Activated naive CD8-positive, alpha-beta T cell treated with anti-CD3 and anti-CD28 coated beads for 36 hours (primary cell): Measurements from ENCODE around the gene MFAP2. TPM values are rescaled to one million over a fixed set of nuclear protein-coding genes. Genes with fewer than 3 reads are reported as not detected.

ENCODE experiments used
- DNase-seq: peaks from one replicate; pipeline ENCODE4 v3.0.0; 2021
- H3K27ac Mint-ChIP-seq: one replicate; pipeline ENCODE4 v1.8.0; 2022; ENCODE audit warnings: mild to moderate bottlenecking, moderate library complexity, mixed read lengths
- H3K27me3 Mint-ChIP-seq: one replicate; pipeline ENCODE4 v1.8.0; 2022; ENCODE audit warnings: mild to moderate bottlenecking, mixed read lengths
- H3K36me3 Mint-ChIP-seq: one replicate; pipeline ENCODE4 v1.8.0; 2021; ENCODE audit warnings: mild to moderate bottlenecking, mixed read lengths
- H3K4me1 Mint-ChIP-seq: one replicate; pipeline ENCODE4 v1.8.0; 2021; ENCODE audit warnings: mixed read lengths
- H3K4me3 Mint-ChIP-seq: one replicate; pipeline ENCODE4 v1.8.0; 2022; ENCODE audit warnings: mild to moderate bottlenecking, moderate library complexity, mixed read lengths
- H3K9me3 Mint-ChIP-seq: one replicate; pipeline ENCODE4 v1.8.0; 2022; ENCODE audit warnings: mixed read lengths
- total RNA-seq, 2 experiments: library from RNA; stranded (reverse); gene quantifications; one replicate each; pipeline ENCODE4 v1.2.3, GENCODE V29; 2021

Gene MFAP2
- total RNA-seq, 2 experiments from 2014 or later: not detected

DNA sequence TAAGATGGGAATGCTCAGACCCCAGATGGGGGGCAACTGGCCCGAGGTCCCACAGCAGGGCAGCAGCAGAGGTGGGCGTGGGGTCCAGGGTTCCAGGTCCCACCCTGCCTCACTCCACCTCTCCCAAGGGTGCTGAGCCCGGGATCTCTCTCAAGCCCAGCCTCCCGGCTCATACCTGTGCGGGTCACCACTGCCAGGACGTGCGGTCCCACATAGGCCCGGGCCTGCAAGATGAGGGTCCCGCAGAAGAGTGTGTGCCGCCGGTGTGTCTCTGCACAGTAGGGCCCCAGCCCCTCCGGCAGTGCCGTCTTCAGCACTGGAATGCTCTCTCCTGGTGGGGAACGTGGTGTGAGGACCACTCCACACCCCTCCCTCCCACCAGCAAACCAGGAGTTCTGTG, 16.4 kb upstream of the MFAP2 start:
- H3K4me3 Mint-ChIP-seq: no peak overlapping the region
- H3K9me3 Mint-ChIP-seq: no peaks in the 10 kb centered on the region
- DNase-seq: no peak
- H3K4me1 Mint-ChIP-seq: no peaks in the 10 kb centered on the region
- no peak overlapping the region for H3K27ac Mint-ChIP-seq
- no peaks in the 10 kb centered on the region for H3K27me3 Mint-ChIP-seq
- peaks cover 6% of the 10 kb centered on the region for H3K36me3 Mint-ChIP-seq

GRCh38 chr1:16993521-16994038, 13.2 kb upstream of the MFAP2 start:
- no peaks in the 10 kb centered on the region for H3K9me3 Mint-ChIP-seq
- H3K27me3 Mint-ChIP-seq: no peaks in the 10 kb centered on the region
- H3K36me3 Mint-ChIP-seq: peaks cover 3% of the 10 kb centered on the region
- H3K27ac Mint-ChIP-seq: no peak overlapping the region
- DNase-seq: no peak
- H3K4me3 Mint-ChIP-seq: no peak overlapping the region
- no peaks in the 10 kb centered on the region for H3K4me1 Mint-ChIP-seq

DNA sequence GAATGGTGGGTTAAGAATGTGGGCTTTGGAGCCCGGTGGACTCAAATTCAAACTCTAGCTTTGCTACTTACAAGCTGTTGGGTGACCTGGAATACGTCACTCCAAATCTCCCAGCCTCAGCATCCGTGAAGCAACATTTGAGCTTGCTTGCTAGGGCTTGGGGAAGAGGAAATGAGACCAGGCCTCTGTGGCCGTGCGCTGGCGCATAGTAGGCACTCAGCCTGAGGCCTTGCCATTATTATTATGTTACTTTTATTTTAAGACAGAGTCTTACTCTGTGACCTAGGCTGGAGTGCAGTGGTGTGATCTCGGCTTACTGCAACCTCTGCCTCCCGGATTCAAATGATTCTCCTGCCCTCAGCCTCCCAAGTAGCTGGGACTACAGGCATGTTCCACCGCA, 12.3 kb upstream of the MFAP2 start:
- no peaks in the 10 kb centered on the region for H3K4me1 Mint-ChIP-seq
- H3K27me3 Mint-ChIP-seq: no peaks in the 10 kb centered on the region
- no peak for DNase-seq
- no peak overlapping the region for H3K4me3 Mint-ChIP-seq
- no peaks in the 10 kb centered on the region for H3K9me3 Mint-ChIP-seq
- H3K27ac Mint-ChIP-seq: no peak overlapping the region
- peaks cover 3% of the 10 kb centered on the region for H3K36me3 Mint-ChIP-seq

DNA sequence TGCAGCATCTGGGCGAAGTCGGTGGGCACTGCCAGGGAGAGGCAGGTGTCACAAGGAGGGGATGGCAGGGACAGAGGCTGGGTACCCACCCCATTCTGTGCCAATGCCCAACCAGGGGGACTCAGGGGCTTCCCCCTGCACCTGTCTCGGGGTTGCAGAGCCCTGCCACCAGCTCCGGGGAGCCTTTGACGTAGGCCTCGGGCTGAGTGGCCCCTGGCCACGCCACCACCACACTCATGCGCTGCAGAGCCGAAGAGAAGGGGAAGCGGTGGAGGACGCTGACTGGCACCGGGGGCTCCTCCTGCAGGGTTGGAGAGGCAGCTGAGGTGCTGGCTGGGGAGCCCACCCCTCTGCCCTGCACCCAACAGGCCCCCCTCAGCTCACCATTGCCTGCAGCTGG, 11.7 kb upstream of the MFAP2 start:
- H3K9me3 Mint-ChIP-seq: no peaks in the 10 kb centered on the region
- H3K27me3 Mint-ChIP-seq: no peaks in the 10 kb centered on the region
- no peak for DNase-seq
- no peaks in the 10 kb centered on the region for H3K4me1 Mint-ChIP-seq
- no peak overlapping the region for H3K27ac Mint-ChIP-seq
- H3K4me3 Mint-ChIP-seq: no peak overlapping the region
- H3K36me3 Mint-ChIP-seq: peaks cover 3% of the 10 kb centered on the region

GRCh38 chr1:16991571-16991970, 11.2 kb upstream of the MFAP2 start:
- no peaks in the 10 kb centered on the region for H3K4me1 Mint-ChIP-seq
- no peaks in the 10 kb centered on the region for H3K9me3 Mint-ChIP-seq
- no peak overlapping the region for H3K27ac Mint-ChIP-seq
- H3K4me3 Mint-ChIP-seq: no peak overlapping the region
- peaks cover 3% of the 10 kb centered on the region for H3K36me3 Mint-ChIP-seq
- DNase-seq: no peak
- no peaks in the 10 kb centered on the region for H3K27me3 Mint-ChIP-seq

DNA sequence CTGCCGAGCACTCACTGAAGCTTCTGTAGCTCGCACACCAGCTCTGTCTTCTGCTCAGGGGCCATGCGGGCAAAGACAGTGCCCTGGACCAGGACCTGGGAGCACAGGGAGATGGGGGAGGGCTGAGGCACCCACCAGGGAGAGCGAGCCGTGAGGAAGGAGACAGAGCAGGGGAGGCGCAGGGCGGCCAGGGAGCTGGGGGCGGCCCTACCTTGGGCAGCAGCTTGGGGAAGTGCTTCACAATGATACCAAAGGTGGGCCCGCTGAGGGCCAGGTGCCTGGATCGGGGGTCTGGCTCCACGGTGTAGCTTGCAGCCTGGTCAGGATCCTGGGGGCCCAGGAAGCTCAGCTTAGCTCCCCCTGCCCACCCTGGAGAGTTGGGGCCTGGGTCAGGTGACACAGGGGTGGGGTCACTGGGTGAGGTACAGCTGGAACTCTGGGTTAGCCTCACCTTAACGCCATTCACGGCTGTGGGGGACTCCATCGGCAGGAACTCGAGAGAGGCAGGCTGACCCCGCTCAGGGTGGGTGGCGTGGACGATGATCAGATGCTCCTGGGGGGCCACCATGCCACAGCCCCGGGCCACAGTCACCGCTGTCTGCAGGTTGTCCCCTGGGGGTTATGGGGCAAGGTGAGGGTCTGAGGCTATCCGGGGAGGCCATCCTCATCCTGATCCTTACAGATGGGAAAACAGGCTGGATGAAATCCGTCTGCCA, 9.4 kb upstream of the MFAP2 start:
- Mint-ChIP-seq H3K27me3 (no peaks in the 10 kb centered on the region), H3K36me3 (peaks cover 5% of the 10 kb centered on the region)

GRCh38 chr1:16988210-16988609, 7.8 kb upstream of the MFAP2 start:
- Mint-ChIP-seq H3K36me3 (peaks cover 4% of the 10 kb centered on the region), H3K27me3 (peaks cover 3% of the 10 kb centered on the region)
- DNase-seq: no peak

More for the DNA sequence above, 9.4 kb upstream of the MFAP2 start:
- no peak overlapping the region for H3K4me3 Mint-ChIP-seq
- no peak overlapping the region for H3K27ac Mint-ChIP-seq
- H3K9me3 Mint-ChIP-seq: no peaks in the 10 kb centered on the region
- DNase-seq: no peak
- no peaks in the 10 kb centered on the region for H3K4me1 Mint-ChIP-seq

DNA sequence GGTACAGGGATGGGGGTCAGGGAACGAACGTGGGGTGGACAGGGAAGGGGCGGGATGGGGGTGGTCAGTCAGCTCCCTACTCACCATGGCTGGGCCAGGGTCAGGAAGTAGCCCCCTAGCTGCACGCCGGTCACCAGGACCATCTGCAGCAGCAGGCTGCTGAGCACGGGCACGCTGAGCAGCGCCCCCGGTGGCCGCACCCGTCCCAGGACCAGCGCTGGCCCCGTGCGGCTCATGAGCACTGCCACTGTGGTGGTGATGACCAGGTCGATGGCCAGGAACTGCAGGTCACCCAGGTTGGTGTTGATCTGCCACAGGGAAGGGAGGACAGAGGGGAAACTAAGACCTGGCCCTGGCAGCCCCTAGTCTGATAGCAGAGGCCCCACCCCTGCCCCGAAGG, 6.5 kb upstream of the MFAP2 start:
- peaks cover 4% of the 10 kb centered on the region for H3K36me3 Mint-ChIP-seq
- DNase-seq: no peak
- H3K9me3 Mint-ChIP-seq: no peaks in the 10 kb centered on the region
- no peak overlapping the region for H3K27ac Mint-ChIP-seq
- H3K27me3 Mint-ChIP-seq: peaks cover 10% of the 10 kb centered on the region
- H3K4me1 Mint-ChIP-seq: no peaks in the 10 kb centered on the region
- H3K4me3 Mint-ChIP-seq: no peak overlapping the region

More at GRCh38 chr1:16988210-16988609, 7.8 kb upstream of the MFAP2 start:
- Mint-ChIP-seq H3K27ac (no peak overlapping the region), H3K4me1 (no peaks in the 10 kb centered on the region), H3K9me3 (no peaks in the 10 kb centered on the region), H3K4me3 (no peak overlapping the region)

DNA sequence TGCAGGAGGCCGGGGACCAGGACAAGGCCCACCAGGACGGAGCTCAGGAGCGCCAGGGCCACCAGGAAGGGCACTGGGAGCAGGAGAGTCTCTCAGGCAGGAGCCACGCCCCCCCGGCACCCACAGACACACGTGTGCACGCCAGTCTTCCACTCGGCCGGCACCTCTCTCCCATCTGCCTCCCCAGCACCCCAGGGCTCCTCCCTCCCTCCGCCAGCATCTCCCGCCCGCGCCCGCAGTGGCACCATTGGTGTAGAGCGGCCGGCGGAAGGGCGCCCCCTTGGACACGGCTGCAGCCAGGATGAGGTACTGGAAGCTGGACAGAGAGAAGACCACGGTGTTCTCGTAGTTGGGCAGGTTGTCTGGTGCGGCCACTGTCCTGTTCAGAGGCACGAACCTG, 6.1 kb upstream of the MFAP2 start:
- Mint-ChIP-seq H3K9me3 (no peaks in the 10 kb centered on the region), H3K27ac (no peak overlapping the region), H3K4me3 (no peak overlapping the region), H3K4me1 (no peaks in the 10 kb centered on the region), H3K36me3 (peaks cover 4% of the 10 kb centered on the region), H3K27me3 (peaks cover 12% of the 10 kb centered on the region)
- DNase-seq: no peak

DNA sequence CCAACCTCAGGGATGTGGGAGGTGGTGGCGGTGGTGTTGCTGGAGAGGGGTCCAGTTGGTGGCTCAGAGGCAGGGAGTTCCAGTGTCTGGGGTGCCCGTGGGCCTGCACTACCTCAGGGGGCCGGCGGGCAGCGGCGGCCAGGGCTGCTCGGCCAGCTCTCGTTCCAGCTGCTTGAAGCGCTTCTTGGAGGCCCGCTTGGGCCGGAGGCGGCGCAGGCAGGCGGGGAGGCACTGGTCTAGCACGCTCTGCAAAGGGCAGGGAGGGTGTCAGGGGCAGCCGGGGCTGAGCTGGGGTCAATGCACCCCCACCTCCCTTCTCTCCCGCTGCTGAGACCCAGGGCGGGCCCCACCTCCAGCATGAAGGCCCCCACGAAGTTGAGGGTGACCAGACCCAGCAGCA, 5.7 kb upstream of the MFAP2 start:
- H3K9me3 Mint-ChIP-seq: no peaks in the 10 kb centered on the region
- peaks cover 4% of the 10 kb centered on the region for H3K36me3 Mint-ChIP-seq
- H3K4me3 Mint-ChIP-seq: no peak overlapping the region
- no peaks in the 10 kb centered on the region for H3K4me1 Mint-ChIP-seq
- peaks cover 16% of the 10 kb centered on the region for H3K27me3 Mint-ChIP-seq
- DNase-seq: no peak
- no peak overlapping the region for H3K27ac Mint-ChIP-seq

GRCh38 chr1:16984717-16985116, 4.3 kb upstream of the MFAP2 start:
- H3K36me3 Mint-ChIP-seq: peaks cover 4% of the 10 kb centered on the region
- no peak for DNase-seq
- H3K27ac Mint-ChIP-seq: no peak overlapping the region
- H3K27me3 Mint-ChIP-seq: peaks cover 28% of the 10 kb centered on the region
- no peak overlapping the region for H3K4me3 Mint-ChIP-seq
- H3K4me1 Mint-ChIP-seq: peaks cover 3% of the 10 kb centered on the region
- H3K9me3 Mint-ChIP-seq: no peaks in the 10 kb centered on the region

- Mint-ChIP-seq H3K4me1 (peaks cover 3% of the 10 kb centered on the region), H3K36me3 (peaks cover 4% of the 10 kb centered on the region), H3K27ac (no peak overlapping the region), H3K4me3 (no peak overlapping the region), H3K27me3 (peaks cover 32% of the 10 kb centered on the region), H3K9me3 (no peaks in the 10 kb centered on the region)
- no peak for DNase-seq
Measured at GRCh38 chr1:16983649-16984048, 3.2 kb upstream of the MFAP2 start.

DNA sequence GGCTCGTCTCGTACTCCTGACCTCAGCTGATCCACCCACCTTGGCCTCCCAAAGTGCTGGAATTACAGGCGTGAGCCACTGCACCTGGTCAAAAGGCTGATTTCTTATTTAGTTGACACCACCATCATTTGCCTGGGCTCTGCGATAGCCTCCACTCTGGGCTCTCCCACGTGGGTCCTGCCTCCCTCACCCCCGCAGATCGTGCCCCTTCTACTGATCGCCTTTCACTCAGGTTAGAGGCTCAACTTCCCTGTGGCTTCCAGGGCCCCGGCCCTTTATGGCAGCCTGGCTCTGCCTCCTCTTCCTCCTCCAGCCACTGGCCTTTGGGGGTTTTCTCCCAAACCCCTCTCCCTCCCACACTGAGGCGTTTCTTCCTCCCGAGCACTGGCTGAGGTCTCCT, 2.5 kb upstream of the MFAP2 start:
- Mint-ChIP-seq H3K27me3 (peaks cover 32% of the 10 kb centered on the region), H3K36me3 (peaks cover 4% of the 10 kb centered on the region), H3K9me3 (no peaks in the 10 kb centered on the region), H3K4me3 (no peak overlapping the region), H3K27ac (no peak overlapping the region), H3K4me1 (peaks cover 3% of the 10 kb centered on the region)
- DNase-seq: no peak

DNA sequence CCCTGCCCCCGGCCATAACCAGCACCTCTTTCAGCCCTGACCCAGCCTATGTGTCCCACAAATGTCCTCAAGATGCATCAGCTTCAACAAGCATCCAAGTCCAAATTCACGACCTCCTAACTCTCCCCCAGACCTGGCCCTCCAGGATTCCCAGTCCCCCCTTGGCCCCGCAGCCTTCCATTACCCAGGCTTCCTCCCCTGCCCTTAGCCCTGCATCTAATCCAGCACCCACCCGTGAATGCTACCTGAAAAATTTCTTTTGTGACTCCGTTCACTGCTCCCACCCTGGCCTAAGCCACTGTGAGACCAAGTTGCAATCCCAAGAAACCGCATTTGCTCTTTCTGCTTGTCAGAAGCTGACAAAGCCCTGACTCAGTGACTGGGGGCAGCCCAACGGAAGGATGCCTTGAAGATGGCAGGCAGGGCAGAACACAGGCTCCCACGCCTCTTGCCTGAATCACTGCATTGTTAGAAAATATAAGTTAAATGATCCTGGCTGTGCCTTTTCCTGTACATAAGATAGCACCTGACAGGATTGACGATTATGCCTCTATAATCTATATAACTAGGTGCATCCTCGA, 939 bp upstream of the MFAP2 start:
- no peaks in the 10 kb centered on the region for H3K9me3 Mint-ChIP-seq

GRCh38 chr1:16979475-16980327, 719 bp downstream of the MFAP2 start:
- H3K4me1 Mint-ChIP-seq: peaks cover 3% of the 10 kb centered on the region
- no peaks in the 10 kb centered on the region for H3K36me3 Mint-ChIP-seq
- no peak for DNase-seq
- H3K9me3 Mint-ChIP-seq: no peaks in the 10 kb centered on the region
- no peak overlapping the region for H3K27ac Mint-ChIP-seq
- H3K27me3 Mint-ChIP-seq: peaks cover 32% of the 10 kb centered on the region
- peak overlapping the region; percentile 40 for H3K4me3 Mint-ChIP-seq

More for the DNA sequence above, 939 bp upstream of the MFAP2 start:
- DNase-seq: no peak
- peaks cover 3% of the 10 kb centered on the region for H3K4me1 Mint-ChIP-seq
- H3K27me3 Mint-ChIP-seq: peaks cover 32% of the 10 kb centered on the region
- peaks cover 4% of the 10 kb centered on the region for H3K36me3 Mint-ChIP-seq
- no peak overlapping the region for H3K27ac Mint-ChIP-seq
- H3K4me3 Mint-ChIP-seq: peak overlapping the region; percentile 50
